ENCODE results near the gene TRPV2.

The TRPV2 gene

GRCh38 chr17:16461606-16461866 is 46.2 kb downstream of the TRPV2 start:
- CTCF ChIA-PET: interaction anchor here (1.1 to 1.4 kb wide), 2 partner anchors 8 to 10 kb away, joined by 3 to 12 read pairs; no protein-coding TSS in a partner anchor
- POLR2A ChIA-PET: interaction anchor here (1.4 kb wide), 1 partner anchor 23 kb away, joined by 4 read pairs; no protein-coding TSS in a partner anchor

DNA sequence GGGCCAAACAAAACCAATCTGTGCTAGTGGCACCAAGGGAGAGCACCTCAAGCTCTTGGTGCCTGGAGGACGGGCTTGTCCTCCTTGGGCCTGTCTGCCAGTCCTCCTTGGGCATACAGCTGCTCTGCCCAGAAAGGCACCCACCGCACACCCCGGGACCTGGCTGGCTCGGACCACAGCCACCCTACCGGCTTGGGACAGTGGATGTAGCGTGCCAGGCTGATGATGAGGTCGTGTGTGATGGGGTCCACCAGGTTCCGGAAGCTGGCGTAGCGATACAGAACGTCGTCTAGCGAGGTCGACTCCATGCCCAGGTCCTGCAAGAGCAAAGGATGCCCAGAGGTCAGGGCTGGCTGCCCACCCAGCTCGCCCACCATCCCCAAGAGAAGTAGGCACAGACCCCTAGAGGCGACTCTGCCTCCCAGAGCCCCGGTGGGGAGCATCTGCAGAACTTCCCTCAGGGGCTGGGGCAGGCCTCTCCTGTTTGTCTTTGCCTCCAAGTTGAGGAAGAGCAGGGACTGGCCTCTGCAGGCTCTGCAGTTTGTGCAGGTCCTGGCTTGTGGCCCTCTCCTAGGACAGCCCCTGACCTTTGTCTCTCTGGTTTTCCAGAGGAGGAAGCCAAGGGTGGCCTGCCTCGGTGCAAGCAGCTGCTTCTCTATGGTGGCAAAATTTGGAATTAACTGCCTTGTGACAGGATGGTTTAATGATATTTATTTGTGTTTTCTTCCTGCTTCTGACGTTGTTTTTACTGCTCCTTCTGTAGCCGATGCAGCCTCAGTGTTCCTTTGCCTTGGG is 46.9 kb downstream of the TRPV2 start:
- no peak for DNase-seq (ENCODE audit: extremely low spot score)
- TF ChIP-seq CTCF (IDR thresholded peaks at IDR 0.05; ENCODE audit: control extremely low read depth, extremely low read depth, low read depth, missing control alignments): no peak
- ChIA-PET CTCF (interaction anchor here (0.7 to 1.4 kb wide), 3 partner anchors 9 to 11 kb away, joined by 3 to 12 read pairs (median 3); no protein-coding TSS in a partner anchor), POLR2A (interaction anchor here (1.4 kb wide), 1 partner anchor 24 kb away, joined by 4 read pairs; no protein-coding TSS in a partner anchor)

More at GRCh38 chr17:16461606-16461866, 46.2 kb downstream of the TRPV2 start:
- TF ChIP-seq CTCF (IDR thresholded peaks at IDR 0.05; ENCODE audit: control extremely low read depth, extremely low read depth, low read depth, missing control alignments): no peak
- DNase-seq (ENCODE audit: extremely low spot score): no peak

- ChIA-PET POLR2A (no interaction called here), CTCF (interaction anchor here (0.8 to 2.5 kb wide), 8 partner anchors 10 to 100 kb away, joined by 3 to 11 read pairs (median 4); no protein-coding TSS in a partner anchor)
- no peak for DNase-seq (ENCODE audit: extremely low spot score)
- no peak for TF ChIP-seq CTCF (IDR thresholded peaks at IDR 0.05; ENCODE audit: control extremely low read depth, extremely low read depth, low read depth, missing control alignments)
Observed at GRCh38 chr17:16463358-16464302, 48.3 kb downstream of the TRPV2 start.

GRCh38 chr17:16464303-16465051 is 49.1 kb downstream of the TRPV2 start:
- no peak for TF ChIP-seq CTCF (IDR thresholded peaks at IDR 0.05; ENCODE audit: control extremely low read depth, extremely low read depth, low read depth, missing control alignments)
- CTCF ChIA-PET: interaction anchor here (0.8 to 2.5 kb wide), 7 partner anchors 10 to 101 kb away, joined by 4 to 11 read pairs (median 4); no protein-coding TSS in a partner anchor
- POLR2A ChIA-PET: interaction anchor here (0.5 kb wide), 1 partner anchor 108 kb away, joined by 3 read pairs; no protein-coding TSS in a partner anchor
- DNase-seq (ENCODE audit: extremely low spot score): no peak

DNA sequence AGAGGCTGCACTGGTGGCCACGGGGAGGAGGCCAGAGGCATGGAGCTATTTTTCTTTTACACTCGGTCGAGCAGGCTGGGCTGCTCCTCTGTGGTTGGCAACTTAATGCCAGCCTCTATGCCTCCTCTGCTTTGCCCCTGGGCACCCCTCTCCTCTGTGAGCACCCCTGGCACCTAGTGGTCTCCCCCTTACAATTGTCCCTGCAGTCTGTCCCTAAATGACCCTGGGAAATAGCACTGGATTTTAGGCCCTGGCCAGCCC is 49.6 kb downstream of the TRPV2 start:
- no peak for TF ChIP-seq CTCF (IDR thresholded peaks at IDR 0.05; ENCODE audit: control extremely low read depth, extremely low read depth, low read depth, missing control alignments)
- POLR2A ChIA-PET: interaction anchor here (0.5 kb wide), 1 partner anchor 109 kb away, joined by 3 read pairs; no protein-coding TSS in a partner anchor
- CTCF ChIA-PET: interaction anchor here (0.8 to 2.5 kb wide), 5 partner anchors 10 to 101 kb away, joined by 4 to 11 read pairs (median 5); no protein-coding TSS in a partner anchor
- no peak for DNase-seq (ENCODE audit: extremely low spot score)
